GM18517 (cell line): Measurements from ENCODE around the gene CDCA5.
"Not testable (repeated sequence)": the region's sequence is repeated elsewhere in the genome, so short reads cannot be mapped to it uniquely, and the experiment has no call there.

Experiments
- ATAC-seq: cut with Tn5 transposase; IDR thresholded peaks from one replicate; pipeline ENCODE4 v1.9.1; 2021; ENCODE audit warnings: mild to moderate bottlenecking, moderate library complexity; ENCODE audit not compliant: unreplicated experiment

The CDCA5 gene

DNA sequence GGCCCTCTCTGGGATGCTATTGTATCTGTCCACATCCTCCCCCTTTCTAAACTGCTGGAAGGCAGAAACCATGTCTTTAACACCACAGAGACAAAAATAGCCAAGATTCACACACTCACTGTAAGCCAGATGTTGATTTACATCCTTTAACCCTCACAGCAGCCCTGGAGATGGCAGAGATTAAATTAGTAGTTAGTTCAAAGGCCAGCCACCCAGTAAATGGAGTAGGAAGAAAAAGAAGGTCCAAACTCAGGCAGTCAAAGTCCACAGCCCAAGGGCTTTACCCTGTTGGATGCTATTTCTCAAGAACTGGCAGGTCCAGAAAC lies 35.8 kb upstream of the CDCA5 start:
- ATAC-seq: no peak

- not testable (repeated sequence) for ATAC-seq
Measured at GRCh38 chr11:65118891-65119669, 35.2 kb upstream of the CDCA5 start.

DNA sequence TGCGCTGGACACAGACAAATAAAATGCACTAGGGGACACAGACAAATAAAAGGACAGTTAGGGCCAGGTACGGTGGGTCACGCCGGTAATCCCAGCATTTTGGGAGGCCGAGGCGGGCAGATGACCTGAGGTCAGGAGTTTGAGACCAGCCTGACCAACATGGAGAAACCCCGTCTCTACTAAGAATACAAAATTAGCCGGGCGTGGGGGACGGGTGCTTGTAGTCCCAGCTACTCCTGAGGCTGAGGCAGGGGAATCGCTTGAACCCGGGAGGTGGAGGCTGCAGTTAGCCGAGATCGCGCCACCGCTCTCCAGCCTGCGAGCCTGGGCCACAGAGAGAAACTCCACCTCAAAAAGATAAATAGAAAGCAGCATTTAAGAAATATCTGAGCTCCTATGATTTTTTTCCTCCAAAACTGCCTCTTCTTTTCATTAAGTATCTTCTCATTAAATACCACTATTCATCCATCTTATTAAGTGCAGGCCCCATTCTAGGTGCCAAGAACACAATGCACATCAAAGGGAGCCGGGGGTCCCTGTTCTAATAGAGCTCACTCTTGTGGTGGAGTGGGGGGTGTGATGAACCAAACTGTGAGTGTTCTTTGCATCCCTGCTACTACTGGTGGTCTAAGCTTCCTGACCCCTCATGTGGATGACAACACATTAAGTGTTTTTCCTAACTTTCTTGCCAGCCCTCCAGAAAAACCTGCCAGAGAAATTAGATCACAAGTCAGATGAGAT lies 34.4 kb upstream of the CDCA5 start:
- ATAC-seq: no peak

GRCh38 chr11:65117206-65118096 lies 33.6 kb upstream of the CDCA5 start, which contains the start of gene ZNHIT2:
Gene ZNHIT2, minus strand, starts transcription at chr11:65117701. Its CDS starts 48 bp downstream, at chr11:65117653.
- ATAC-seq: peak; percentile 63

GRCh38 chr11:65116370-65117205 lies 32.7 kb upstream of the CDCA5 start:
- ATAC-seq: no peak

DNA sequence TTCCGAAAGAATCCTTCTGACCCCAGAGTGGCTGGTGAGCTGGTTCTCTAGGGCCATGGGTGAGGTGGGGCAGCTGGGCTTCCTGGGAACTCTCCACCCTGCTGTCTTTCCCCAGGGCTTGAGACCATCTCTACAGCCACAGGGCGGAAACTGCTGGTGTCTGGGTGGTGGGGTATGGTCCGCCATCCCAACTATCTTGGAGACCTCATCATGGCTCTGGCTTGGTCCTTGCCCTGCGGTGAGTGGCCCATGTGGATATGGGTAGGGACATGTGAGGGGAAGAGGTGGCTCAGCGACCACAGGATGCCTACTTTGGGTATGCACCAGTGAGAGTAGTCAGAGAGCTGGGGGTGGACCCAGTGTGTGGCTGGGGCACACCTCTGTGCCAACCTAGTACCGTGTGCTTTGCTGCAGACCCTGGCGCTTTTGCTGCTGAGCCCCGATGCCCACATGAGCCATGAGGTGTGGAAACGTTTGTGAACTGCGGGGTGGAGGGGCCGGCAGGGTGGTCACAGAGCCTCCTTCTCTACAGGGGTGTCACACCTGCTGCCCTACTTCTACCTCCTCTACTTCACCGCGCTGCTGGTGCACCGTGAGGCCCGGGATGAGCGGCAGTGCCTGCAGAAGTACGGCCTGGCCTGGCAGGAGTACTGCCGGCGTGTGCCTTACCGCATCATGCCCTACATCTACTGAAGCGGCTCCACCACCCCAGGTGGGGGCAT lies 31.7 kb upstream of the CDCA5 start:
- ATAC-seq: no peak

DNA sequence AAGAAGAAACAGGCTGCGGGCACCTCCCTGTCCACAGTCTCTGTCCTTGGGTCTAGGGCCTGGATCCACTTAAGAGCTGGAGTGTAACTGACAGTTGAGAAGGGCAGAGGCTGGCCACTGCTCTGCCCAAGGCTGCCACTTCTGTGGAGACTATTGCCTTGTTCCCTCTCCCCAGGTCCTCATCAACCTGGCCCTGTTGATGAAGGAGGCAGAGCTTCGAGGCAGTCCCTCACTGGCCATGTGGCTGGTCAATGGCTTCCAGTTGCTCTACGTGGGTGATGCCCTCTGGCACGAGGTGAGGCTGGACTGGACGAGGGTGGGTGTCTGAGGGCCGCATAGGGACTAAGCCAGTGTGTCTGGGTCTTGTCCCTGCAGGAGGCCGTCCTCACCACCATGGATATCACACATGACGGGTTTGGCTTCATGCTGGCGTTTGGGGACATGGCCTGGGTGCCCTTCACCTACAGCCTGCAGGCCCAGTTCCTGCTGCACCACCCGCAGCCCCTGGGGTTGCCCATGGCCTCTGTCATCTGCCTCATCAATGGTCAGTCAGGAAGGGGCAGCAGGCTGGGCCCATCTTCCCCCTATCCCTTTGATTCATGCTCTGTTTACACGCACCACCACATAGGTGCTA lies 30.8 kb upstream of the CDCA5 start:
- no peak for ATAC-seq

GRCh38 chr11:65113839-65114238 lies 30.0 kb upstream of the CDCA5 start:
- no peak for ATAC-seq

DNA sequence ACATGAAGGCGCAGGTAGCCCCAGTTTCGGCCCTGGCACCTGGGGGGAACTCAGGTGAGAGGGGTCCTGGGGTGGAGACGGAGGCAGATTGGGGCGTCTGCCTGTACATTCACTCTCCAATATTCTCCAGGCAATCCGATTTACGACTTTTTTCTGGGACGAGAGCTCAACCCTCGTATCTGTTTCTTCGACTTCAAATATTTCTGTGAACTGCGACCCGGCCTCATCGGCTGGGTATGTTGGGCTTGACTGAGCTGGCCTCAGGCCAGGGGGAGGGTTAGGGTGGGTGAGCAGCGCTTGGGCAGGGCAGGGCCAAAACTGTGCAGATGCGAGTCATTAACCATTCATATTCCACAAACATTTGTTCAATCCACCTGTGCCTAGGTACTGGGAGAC lies 29.5 kb upstream of the CDCA5 start:
- ATAC-seq: no peak

DNA sequence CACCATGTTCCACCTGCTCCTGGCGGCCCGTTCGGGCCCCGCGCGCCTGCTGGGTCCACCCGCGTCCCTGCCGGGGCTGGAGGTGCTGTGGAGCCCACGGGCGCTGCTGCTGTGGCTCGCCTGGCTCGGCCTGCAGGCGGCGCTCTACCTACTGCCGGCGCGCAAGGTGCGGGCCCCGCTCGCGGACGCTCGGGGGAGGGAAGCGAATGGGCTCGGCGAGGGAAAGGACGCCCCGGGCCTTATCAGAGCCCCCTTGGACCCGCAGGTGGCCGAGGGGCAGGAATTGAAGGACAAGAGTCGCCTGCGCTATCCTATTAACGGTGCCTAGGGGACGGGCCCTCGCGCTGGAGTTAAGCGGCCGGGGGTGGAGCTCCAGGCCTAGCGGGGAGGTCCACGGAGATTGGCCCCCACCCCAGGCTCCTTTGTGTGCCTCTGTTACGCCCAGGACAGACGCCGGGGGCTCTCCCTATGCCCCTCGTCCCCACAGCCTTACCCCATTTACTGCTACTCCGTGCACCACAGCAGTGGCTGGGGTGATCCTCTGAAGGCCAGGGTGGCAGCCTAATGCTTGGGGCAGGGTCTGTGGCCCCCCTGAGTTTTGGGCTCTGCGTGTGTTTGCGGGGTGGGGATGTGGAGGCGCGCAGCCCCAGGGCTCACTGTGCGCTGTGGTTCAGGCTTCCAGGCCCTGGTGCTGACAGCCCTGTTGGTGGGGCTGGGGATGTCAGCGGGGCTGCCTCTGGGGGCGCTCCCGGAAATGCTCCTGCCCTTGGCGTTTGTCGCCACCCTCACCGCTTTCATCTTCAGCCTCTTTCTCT lies 28.9 kb upstream of the CDCA5 start:
- ATAC-seq: no peak

- no peak for ATAC-seq
Measured at GRCh38 chr11:65111744-65112545, 28.1 kb upstream of the CDCA5 start, which contains the start of gene TM7SF2. Gene TM7SF2, plus strand, starts transcription at chr11:65111872. Its CDS starts 144 bp downstream, at chr11:65112016.

DNA sequence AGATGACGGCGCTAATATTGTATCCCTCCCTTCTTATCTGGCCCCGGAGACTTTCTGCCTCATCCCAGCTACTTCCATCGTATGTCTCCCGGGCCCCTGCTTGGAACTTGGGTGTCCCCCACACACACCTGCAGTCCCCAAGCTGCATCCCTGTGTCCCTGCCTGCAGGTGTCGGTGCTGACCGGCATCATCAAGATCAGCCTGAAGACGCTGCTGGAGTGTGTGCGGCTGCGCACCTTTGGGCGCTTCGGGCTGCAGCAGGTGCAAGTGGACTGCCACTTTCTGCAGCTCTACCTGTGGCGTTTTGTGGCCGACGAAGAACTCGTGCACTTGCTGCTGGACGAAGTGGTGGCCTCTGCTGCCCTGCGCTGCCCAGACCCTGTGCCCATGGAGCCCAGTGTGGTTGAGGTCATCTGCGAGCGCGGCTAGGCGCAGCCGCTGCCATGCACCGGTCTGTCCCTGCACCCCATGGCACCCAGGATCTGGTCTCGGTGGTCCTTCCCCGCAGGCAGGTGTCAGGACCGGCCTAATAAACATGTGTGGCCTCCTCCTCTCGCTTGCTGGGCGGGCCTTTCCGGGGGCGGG lies 27.4 kb upstream of the CDCA5 start:
- no peak for ATAC-seq

DNA sequence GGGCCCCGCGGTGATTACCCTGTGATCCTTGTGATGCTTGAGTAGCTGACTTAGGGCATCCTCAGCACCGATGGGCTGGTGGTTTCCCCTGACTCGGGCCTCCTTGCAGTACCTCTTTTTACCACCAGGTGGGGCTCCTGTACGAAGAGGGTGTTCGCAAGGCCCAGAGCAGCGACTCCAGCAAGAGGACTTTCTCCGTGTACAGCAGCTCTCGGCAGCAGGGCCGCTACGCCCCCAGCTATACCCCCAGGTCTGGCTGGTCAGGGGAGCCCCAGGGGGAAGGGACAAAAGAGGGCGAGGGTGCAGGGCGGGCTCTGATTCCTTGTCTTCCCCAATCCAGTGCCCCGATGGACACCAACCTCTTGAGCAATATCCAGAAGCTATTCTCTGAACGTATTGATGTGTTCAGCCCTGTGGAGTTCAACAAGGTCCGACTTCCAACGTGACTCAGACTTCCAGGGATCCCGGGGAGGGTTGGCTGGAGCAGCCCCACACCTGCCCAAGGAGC lies 26.6 kb upstream of the CDCA5 start:
- no peak for ATAC-seq

DNA sequence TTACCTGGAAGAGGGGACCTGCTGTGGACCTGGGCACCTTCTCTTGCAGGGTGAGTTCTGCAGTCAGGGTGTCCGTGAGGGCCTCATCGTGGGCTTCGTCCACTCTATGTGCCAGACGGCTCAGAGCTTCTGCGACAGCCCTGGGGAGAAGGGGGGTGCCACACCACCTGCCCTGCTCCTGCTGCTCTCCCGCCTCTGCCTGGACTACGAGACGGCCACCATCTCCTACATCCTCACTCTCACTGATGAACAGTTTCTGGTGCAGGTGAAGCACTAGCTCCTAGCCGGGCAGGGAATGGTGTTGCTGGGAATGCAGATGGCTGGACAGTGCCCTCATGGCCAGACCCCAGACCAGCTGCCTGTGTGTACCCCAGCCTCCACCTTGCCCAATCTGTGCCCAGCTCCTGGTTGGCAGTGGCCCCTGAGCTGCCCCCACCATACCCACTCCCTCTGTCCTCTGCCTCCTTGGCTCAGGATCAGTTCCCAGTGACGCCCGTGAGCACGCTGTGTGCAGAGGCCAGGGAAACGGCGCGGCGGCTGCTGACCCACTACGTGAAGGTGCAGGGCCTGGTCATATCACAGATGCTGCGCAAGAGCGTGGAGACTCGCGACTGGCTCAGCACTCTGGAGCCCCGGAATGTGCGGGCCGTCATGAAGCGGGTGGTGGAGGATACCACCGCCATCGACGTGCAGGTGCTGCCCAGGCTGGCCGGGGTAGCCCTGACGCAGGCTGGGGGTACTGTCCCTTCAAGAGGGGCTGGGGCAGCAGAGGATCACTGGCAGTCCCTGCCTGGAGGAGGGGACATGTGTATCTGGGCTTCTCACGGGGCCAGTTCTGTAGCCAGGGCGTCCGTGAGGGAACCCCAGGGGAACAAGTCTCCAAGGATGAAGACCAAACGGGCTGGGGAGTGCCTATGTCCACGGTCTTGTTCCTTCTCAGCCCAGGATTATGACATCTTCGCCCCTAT lies 25.7 kb upstream of the CDCA5 start:
- no peak for ATAC-seq

DNA sequence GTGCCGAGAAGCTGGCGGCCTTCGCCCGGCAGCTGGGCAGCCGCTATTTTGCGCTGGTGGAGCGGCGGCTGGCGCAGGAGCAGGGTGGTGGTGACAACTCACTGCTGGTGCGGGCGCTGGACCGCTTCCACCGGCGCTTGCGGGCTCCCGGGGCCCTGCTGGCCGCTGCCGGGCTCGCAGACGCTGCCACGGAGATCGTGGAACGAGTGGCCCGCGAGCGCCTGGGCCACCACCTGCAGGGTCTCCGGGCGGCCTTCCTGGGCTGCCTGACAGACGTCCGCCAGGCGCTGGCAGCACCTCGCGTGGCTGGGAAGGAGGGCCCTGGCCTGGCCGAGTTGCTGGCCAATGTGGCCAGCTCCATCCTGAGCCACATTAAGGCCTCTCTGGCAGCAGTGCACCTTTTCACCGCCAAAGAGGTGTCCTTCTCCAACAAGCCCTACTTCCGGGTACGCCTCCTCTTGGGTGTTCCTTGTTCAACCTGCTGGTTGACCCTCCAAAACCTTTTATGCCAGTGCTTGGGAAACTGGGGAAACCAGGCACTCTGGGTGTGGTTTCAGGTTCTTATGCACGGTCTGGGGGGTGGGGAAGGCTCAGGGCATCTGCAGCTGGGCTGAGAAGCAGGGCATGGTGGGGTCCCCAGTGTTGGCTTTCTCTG lies 24.8 kb upstream of the CDCA5 start:
- no peak for ATAC-seq
